ENCODE data around the gene CCDC121. TPM values are rescaled to one million over a fixed set of nuclear protein-coding genes. Genes with fewer than 3 reads are reported as not detected.

Gene CCDC121
- 2.9 and 4.2 TPM in 2 replicates for total RNA-seq (2014; rRNA removed; shearing (Covaris generic))

GRCh38 chr2:27628767-27629709 is at the start of gene CCDC121, which contains the start of gene GPN1:
Gene CCDC121, minus strand, starts transcription at chr2:27629012. Its CDS starts 1,213 bp downstream, at chr2:27627799.
Gene GPN1, plus strand, starts transcription at chr2:27629050. Its CDS starts 9 bp downstream, at chr2:27629059.
- in situ Hi-C loops (cut with HindIII; ENCODE audit: low sequenced_read_pairs) = loop anchor here (10.0 kb wide), 1 partner anchor 174 kb away; no protein-coding TSS in a partner anchor
- peak; percentile 90 for DNase-seq (ENCODE audit: low spot score)

- DNase-seq (ENCODE audit: low spot score) = no peak
- in situ Hi-C loops (cut with HindIII; ENCODE audit: low sequenced_read_pairs) = no loop called here
Observed at GRCh38 chr2:27672723-27673486, 44.1 kb upstream of the CCDC121 start.

DNA sequence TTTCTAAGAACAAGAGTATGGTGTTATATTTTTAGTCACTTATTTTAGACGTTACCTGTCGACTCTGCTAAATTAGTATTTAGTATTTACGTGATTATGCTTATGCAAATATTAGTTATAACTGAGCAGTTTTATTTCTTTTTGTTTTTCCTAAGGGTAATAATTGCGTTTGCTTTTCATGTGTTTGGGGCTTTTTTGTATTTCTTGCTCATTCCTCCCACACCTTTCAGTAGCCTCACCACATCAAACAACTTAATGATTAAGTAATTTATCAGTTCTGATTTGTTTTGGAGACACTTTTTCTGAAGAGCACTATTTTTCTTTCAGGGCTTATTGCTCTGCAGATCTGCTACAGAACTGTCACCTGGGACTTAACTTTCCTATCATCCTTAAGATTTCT is 42.4 kb upstream of the CCDC121 start:
- DNase-seq (ENCODE audit: low spot score) = no peak
- in situ Hi-C loops (cut with HindIII; ENCODE audit: low sequenced_read_pairs) = no loop called here

GRCh38 chr2:27667446-27667845 is 38.6 kb upstream of the CCDC121 start:
- DNase-seq (ENCODE audit: low spot score) = no peak
- in situ Hi-C loops (cut with HindIII; ENCODE audit: low sequenced_read_pairs) = no loop called here

- in situ Hi-C loops (cut with HindIII; ENCODE audit: low sequenced_read_pairs) = no loop called here
- no peak for DNase-seq (ENCODE audit: low spot score)
Observed at GRCh38 chr2:27664622-27665363, 36.0 kb upstream of the CCDC121 start.

DNA sequence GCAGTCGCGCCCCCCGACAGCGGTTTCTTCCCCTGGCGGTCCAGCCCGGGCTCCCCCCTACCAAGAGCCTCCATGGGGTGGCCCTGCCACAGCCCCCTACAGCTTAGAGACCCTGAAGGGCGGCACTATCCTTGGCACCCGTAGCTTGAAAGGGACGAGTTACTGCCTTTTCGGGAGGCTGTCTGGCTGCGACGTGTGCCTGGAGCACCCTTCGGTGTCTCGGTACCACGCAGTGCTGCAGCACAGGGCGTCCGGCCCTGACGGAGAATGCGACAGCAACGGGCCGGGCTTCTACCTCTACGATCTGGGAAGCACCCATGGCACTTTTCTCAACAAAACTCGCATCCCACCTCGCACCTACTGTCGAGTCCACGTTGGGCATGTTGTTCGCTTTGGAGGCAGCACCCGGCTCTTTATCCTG is 35.4 kb upstream of the CCDC121 start:
- in situ Hi-C loops (cut with HindIII; ENCODE audit: low sequenced_read_pairs) = no loop called here
- DNase-seq (ENCODE audit: low spot score) = no peak

- in situ Hi-C loops (cut with HindIII; ENCODE audit: low sequenced_read_pairs) = no loop called here
Observed at GRCh38 chr2:27663285-27664153, 34.7 kb upstream of the CCDC121 start, which contains the start of the genes SLC4A1AP and SUPT7L. Gene SLC4A1AP, plus strand, starts transcription at chr2:27663889. Its CDS starts 26 bp downstream, at chr2:27663915. Gene SUPT7L, minus strand, starts transcription at chr2:27663614. Its CDS starts 1,422 bp downstream, at chr2:27662192.

GRCh38 chr2:27661371-27661770 is 32.6 kb upstream of the CCDC121 start:
- DNase-seq (ENCODE audit: low spot score) = no peak
- in situ Hi-C loops (cut with HindIII; ENCODE audit: low sequenced_read_pairs) = no loop called here

More at GRCh38 chr2:27663285-27664153, 34.7 kb upstream of the CCDC121 start, which contains the start of the genes SLC4A1AP and SUPT7L:
- peak; percentile 88 for DNase-seq (ENCODE audit: low spot score)

GRCh38 chr2:27655155-27655951 is 26.5 kb upstream of the CCDC121 start:
- in situ Hi-C loops (cut with HindIII; ENCODE audit: low sequenced_read_pairs) = no loop called here
- no peak for DNase-seq (ENCODE audit: low spot score)

- DNase-seq (ENCODE audit: low spot score) = no peak
- in situ Hi-C loops (cut with HindIII; ENCODE audit: low sequenced_read_pairs) = no loop called here
Observed at GRCh38 chr2:27653397-27653796, 24.6 kb upstream of the CCDC121 start.

DNA sequence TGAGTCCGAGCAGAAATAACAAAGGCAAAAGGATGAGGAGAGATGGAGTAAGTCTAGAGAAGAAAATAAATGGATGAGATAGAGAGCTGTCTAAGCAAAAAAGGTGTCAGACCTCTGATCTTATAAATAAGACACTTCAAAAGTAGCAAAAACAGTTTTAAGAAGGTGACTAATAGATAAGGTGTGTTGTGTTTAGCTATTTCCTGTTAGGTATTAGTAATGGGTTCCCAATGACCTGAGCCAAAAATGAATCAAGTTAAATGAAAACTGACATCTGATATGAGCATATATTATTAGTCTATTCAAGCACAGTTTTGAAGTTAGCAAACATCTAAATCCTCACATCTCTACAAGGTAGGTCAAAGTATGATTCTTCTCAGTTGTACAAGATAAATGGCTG is 24.0 kb upstream of the CCDC121 start:
- DNase-seq (ENCODE audit: low spot score) = no peak
- in situ Hi-C loops (cut with HindIII; ENCODE audit: low sequenced_read_pairs) = no loop called here

GRCh38 chr2:27652341-27652740 is 23.5 kb upstream of the CCDC121 start:
- in situ Hi-C loops (cut with HindIII; ENCODE audit: low sequenced_read_pairs) = no loop called here
- DNase-seq (ENCODE audit: low spot score) = no peak

DNA sequence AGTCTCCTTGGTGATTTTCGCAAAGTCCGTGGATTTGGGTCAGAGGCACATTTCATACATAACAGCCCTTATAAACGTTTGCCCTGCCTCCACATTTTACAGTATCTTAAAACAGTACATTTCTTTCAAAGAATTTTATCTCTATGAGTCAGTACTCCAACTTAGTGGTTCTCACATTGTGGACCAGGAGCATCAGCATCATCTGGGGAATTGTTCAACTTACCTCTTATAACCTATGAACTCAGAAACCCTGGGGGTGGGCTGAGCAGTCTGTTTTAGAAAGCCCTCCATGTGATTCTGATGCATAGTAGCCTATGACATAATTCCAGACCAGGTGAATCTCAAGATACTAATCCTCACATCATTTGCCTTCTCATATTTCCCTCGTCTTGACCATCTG is 22.2 kb upstream of the CCDC121 start:
- DNase-seq (ENCODE audit: low spot score) = no peak
- in situ Hi-C loops (cut with HindIII; ENCODE audit: low sequenced_read_pairs) = no loop called here

- DNase-seq (ENCODE audit: low spot score) = no peak
- in situ Hi-C loops (cut with HindIII; ENCODE audit: low sequenced_read_pairs) = no loop called here
Observed at GRCh38 chr2:27647737-27648136, 18.9 kb upstream of the CCDC121 start.

DNA sequence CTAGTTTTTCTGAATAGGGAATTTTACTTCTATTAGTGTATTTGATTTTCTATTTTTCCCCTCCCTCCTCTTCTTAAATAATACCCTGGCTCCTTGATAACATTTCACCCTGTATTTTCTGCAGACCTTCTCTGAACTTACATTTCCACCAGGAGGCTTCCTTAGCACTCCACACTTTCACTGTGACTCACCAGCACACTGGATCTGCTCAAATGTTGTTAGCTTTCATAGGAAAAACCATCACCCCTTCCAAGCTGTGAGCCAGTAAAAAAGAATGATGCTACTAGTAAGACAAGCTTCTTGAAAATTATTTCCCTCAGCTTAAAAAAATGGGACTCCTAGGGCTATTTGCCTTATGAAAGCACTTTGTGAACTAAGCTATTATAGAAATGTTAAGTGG is 18.5 kb upstream of the CCDC121 start:
- in situ Hi-C loops (cut with HindIII; ENCODE audit: low sequenced_read_pairs) = no loop called here
- DNase-seq (ENCODE audit: low spot score) = no peak

- in situ Hi-C loops (cut with HindIII; ENCODE audit: low sequenced_read_pairs) = no loop called here
- no peak for DNase-seq (ENCODE audit: low spot score)
Observed at GRCh38 chr2:27645197-27645596, 16.4 kb upstream of the CCDC121 start.

DNA sequence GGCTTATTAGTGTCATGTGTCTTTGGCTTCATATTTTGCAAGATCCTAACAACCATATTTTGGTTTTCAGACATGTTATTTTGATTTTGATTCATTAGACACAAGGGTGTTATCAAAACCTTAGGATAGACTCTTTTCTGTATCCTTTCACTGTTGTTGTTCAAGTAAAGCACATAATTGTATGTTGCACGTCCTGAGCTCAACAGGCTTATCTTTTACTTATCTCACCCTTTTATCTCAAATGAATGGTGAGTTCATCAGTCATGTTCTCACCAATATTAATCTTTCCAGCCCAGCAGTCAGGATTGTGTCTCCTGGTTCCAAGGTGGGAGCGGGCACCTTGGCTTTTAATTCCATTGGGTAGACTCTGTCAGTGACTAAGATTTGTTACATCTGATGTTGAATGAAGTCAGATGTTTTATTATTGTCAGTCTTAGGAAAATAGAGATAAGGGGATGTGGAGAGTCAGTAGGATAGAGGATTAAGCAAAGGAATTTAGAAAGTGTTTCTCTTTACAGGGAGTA is 12.0 kb upstream of the CCDC121 start:
- in situ Hi-C loops (cut with HindIII; ENCODE audit: low sequenced_read_pairs) = no loop called here
- no peak for DNase-seq (ENCODE audit: low spot score)
